Panc1 (cell line): ENCODE data around the gene PSMF1. TPM values are rescaled to one million over a fixed set of nuclear protein-coding genes. Genes with fewer than 3 reads are reported as not detected.

Experiments
- ATAC-seq: fragments of 200-7000 bp; cut with Tn5 transposase; 2 replicates; pipeline ENCODE4 v1.9.1; 2020; ENCODE audit warnings: mild to moderate bottlenecking, moderate library complexity
- BruUV-seq: library from RNA; stranded (reverse); fragments of 400-500 nt; replicated peaks from 2 replicates; lab custom pipeline; 2021; lab: Mats Ljungman, UMichigan
- CTCF ChIA-PET: fragments of 300-600 bp; sonication (Branson Sonifier 250); formaldehyde crosslinking; loops from one replicate; lab custom pipeline; 2022; ENCODE audit warnings: antibody characterized with exemption; lab: Charles Lee
- POLR2A ChIA-PET: fragments of 300-600 bp; sonication (Branson Sonifier 250); formaldehyde crosslinking; loops from one replicate; lab custom pipeline; 2022; ENCODE audit warnings: antibody characterized with exemption; lab: Charles Lee
- DNase-seq: peaks from one replicate; pipeline ENCODE4 v3.0.0-alpha.2; 2010; ENCODE audit warnings: low read depth, low spot score
- H3K27ac ChIP-seq: 2 replicates; pipeline ENCODE4 v1.5.1; 2011; ENCODE audit warnings: mild to moderate bottlenecking, low read length, inconsistent platforms
- H3K27me3 ChIP-seq: fragments of 200-500 bp; sonication (Bioruptor generic); 2 replicates; pipeline ENCODE4 v1.6.0; 2014; ENCODE audit warnings: low read length, inconsistent platforms; ENCODE audit not compliant: control insufficient read depth, insufficient read depth
- H3K36me3 ChIP-seq: fragments of 200-500 bp; sonication (Bioruptor generic); 2 replicates; pipeline ENCODE4 v1.5.1; 2014; ENCODE audit warnings: inconsistent platforms, mild to moderate bottlenecking, low read length, moderate library complexity; ENCODE audit not compliant: control insufficient read depth, insufficient read depth
- H3K4me1 ChIP-seq: 2 replicates; pipeline ENCODE4 v1.5.1; 2011; ENCODE audit warnings: inconsistent platforms, mild to moderate bottlenecking, low read length, moderate library complexity; ENCODE audit not compliant: control insufficient read depth, insufficient read depth
- H3K4me3 ChIP-seq, 2 experiments: 2 replicates each; pipeline ENCODE4 v1.5.1; 2011 to 2012; ENCODE audit warnings: low read depth in 2 of 2, low read length in 2 of 2, mild to moderate bottlenecking in 2 of 2, inconsistent platforms in 1 of 2, moderate library complexity in 1 of 2
- H3K9me3 ChIP-seq: fragments of 200-500 bp; sonication (Bioruptor generic); 2 replicates; pipeline ENCODE4 v1.5.1; 2014; ENCODE audit warnings: low read depth, mild to moderate bottlenecking, inconsistent platforms, low read length, moderate library complexity; ENCODE audit not compliant: control insufficient read depth, insufficient read depth
- POLR2AphosphoS5 ChIP-seq: IDR thresholded peaks from 2 replicates; pipeline ENCODE4 v1.6.1; 2012; ENCODE audit warnings: mild to moderate bottlenecking, low read depth, low read length, moderate library complexity
- SIN3A ChIP-seq: IDR thresholded peaks from 2 replicates; pipeline ENCODE4 v1.6.1; 2012; ENCODE audit warnings: low read depth, mild to moderate bottlenecking, low read length, moderate library complexity, borderline replicate concordance; ENCODE audit not compliant: insufficient read depth
- TCF7L2 ChIP-seq: IDR thresholded peaks from 2 replicates; pipeline ENCODE4 v1.6.1; 2011; ENCODE audit warnings: mild to moderate bottlenecking, low read depth, low read length, inconsistent platforms
- in situ Hi-C: cut with HindIII; loops from 2 replicates; pipeline ENCODE4 v1.10.0; 2016; ENCODE audit warnings: low sequenced_read_pairs, low pct_unique_long_range_greater_than_20kb
- intact Hi-C: fragments of 100-400 bp; cut with micrococcal nuclease; formaldehyde crosslinking; loops from one replicate; pipeline ENCODE4 v1.10.0; 2022; ENCODE audit not compliant: unreplicated experiment
- total RNA-seq: library from RNA; stranded (reverse); gene quantifications from one replicate; pipeline ENCODE4 v1.2.1, GENCODE V29; 2021; ENCODE audit not compliant: unreplicated experiment
- TF ChIP-seq, protein P1 (sequence below), 2 experiments: IDR thresholded peaks; 2 replicates each; pipeline ENCODE4 v1.6.1; 2011 to 2012; ENCODE audit warnings: low read depth in 2 of 2, control low read depth in 1 of 2, low read length in 1 of 2, mild to moderate bottlenecking in 1 of 2, moderate library complexity in 1 of 2; ENCODE audit not compliant: insufficient read depth in 1 of 2
- TF ChIP-seq, protein P2 (sequence below): fragments of 450-650 bp; IDR thresholded peaks from 2 replicates; pipeline ENCODE4 v1.5.1; 2017; ENCODE audit warnings: mild to moderate bottlenecking

Gene PSMF1
- total RNA-seq, 1 experiment from 2014 or later, result 161 TPM

DNA sequence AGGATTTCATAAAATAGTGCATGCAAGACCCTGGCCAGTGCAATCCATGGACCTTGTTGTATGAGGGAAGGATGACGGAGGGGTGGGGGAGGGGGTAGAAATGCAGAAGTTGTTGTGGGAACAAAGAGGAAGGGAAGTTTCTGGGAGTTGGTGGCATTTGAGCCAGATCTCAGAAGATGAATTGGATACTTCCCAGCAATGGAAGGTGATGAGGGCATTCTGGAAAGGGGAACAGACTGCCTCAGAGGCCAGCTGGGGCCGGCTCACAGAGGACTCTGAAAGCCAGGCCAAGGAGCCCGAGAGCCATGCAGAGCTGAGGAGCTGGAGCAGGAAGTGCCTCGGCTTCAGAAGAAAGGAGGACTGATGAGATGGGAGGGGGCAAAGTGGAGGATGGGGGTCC lies 63.7 kb downstream of the PSMF1 start:
- H3K27ac ChIP-seq, result no peak overlapping the region
- in situ Hi-C loops (no loop called here), intact Hi-C loops (no loop called here)
- H3K27me3 ChIP-seq, result peaks cover 4% of the 10 kb centered on the region; the same call in 1 of the 2 replicates
- no peak for ATAC-seq
- peaks cover 3% of the 10 kb centered on the region; the same call in 1 of the 2 replicates for H3K4me1 ChIP-seq
- no peaks in the 10 kb centered on the region for H3K9me3 ChIP-seq
- no peak overlapping the region for H3K4me3 ChIP-seq
- TF ChIP-seq TCF7L2 (no peak), SIN3A (no peak), POLR2AphosphoS5 (no peak)
- TF ChIP-seq, protein P1, sequence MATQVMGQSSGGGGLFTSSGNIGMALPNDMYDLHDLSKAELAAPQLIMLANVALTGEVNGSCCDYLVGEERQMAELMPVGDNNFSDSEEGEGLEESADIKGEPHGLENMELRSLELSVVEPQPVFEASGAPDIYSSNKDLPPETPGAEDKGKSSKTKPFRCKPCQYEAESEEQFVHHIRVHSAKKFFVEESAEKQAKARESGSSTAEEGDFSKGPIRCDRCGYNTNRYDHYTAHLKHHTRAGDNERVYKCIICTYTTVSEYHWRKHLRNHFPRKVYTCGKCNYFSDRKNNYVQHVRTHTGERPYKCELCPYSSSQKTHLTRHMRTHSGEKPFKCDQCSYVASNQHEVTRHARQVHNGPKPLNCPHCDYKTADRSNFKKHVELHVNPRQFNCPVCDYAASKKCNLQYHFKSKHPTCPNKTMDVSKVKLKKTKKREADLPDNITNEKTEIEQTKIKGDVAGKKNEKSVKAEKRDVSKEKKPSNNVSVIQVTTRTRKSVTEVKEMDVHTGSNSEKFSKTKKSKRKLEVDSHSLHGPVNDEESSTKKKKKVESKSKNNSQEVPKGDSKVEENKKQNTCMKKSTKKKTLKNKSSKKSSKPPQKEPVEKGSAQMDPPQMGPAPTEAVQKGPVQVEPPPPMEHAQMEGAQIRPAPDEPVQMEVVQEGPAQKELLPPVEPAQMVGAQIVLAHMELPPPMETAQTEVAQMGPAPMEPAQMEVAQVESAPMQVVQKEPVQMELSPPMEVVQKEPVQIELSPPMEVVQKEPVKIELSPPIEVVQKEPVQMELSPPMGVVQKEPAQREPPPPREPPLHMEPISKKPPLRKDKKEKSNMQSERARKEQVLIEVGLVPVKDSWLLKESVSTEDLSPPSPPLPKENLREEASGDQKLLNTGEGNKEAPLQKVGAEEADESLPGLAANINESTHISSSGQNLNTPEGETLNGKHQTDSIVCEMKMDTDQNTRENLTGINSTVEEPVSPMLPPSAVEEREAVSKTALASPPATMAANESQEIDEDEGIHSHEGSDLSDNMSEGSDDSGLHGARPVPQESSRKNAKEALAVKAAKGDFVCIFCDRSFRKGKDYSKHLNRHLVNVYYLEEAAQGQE (IDR thresholded peaks at IDR 0.05; ENCODE audit: insufficient read depth in 1 of 2, low read depth in 2 of 2, low read length in 1 of 2), result no peak
- TF ChIP-seq, protein P2, sequence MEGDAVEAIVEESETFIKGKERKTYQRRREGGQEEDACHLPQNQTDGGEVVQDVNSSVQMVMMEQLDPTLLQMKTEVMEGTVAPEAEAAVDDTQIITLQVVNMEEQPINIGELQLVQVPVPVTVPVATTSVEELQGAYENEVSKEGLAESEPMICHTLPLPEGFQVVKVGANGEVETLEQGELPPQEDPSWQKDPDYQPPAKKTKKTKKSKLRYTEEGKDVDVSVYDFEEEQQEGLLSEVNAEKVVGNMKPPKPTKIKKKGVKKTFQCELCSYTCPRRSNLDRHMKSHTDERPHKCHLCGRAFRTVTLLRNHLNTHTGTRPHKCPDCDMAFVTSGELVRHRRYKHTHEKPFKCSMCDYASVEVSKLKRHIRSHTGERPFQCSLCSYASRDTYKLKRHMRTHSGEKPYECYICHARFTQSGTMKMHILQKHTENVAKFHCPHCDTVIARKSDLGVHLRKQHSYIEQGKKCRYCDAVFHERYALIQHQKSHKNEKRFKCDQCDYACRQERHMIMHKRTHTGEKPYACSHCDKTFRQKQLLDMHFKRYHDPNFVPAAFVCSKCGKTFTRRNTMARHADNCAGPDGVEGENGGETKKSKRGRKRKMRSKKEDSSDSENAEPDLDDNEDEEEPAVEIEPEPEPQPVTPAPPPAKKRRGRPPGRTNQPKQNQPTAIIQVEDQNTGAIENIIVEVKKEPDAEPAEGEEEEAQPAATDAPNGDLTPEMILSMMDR, result no peak
- no peaks in the 10 kb centered on the region for H3K36me3 ChIP-seq
- POLR2A ChIA-PET, result no interaction called here
- CTCF ChIA-PET, result no interaction called here
- no TSS peak for BruUV-seq
- no peak for DNase-seq

- ATAC-seq (no peak), DNase-seq (no peak)
- no TSS peak for BruUV-seq
- intact Hi-C loops, result no loop called here
- no peak overlapping the region for H3K27ac ChIP-seq
- POLR2A ChIA-PET, result interaction anchor here (0.6 kb wide), 1 partner anchor 70 kb away, joined by 3 read pairs; no protein-coding TSS in a partner anchor
- in situ Hi-C loops, result no loop called here
- CTCF ChIA-PET, result interaction anchor here (0.7 kb wide), 1 partner anchor 220 kb away, joined by 3 read pairs; no protein-coding TSS in a partner anchor
- H3K4me1 ChIP-seq, result peaks cover 3% of the 10 kb centered on the region; the same call in 1 of the 2 replicates
- H3K27me3 ChIP-seq, result peaks cover 4% of the 10 kb centered on the region; the same call in 1 of the 2 replicates
- no peaks in the 10 kb centered on the region for H3K9me3 ChIP-seq
- H3K36me3 ChIP-seq, result no peaks in the 10 kb centered on the region
- no peak overlapping the region for H3K4me3 ChIP-seq
- TF ChIP-seq POLR2AphosphoS5 (no peak), TCF7L2 (no peak), SIN3A (no peak)
- TF ChIP-seq, protein P2, result no peak
- TF ChIP-seq, protein P1 (IDR thresholded peaks at IDR 0.05; ENCODE audit: insufficient read depth in 1 of 2, low read depth in 2 of 2, low read length in 1 of 2), result no peak
Measured at GRCh38 chr20:1183153-1183552, 64.8 kb downstream of the PSMF1 start.
